ENCODE data around the gene ZNF296. TPM values are rescaled to one million over a fixed set of nuclear protein-coding genes. Genes with fewer than 3 reads are reported as not detected.

ZNF296 gene
- polyA plus RNA-seq, 1 donor (not counting 4 experiments of a cell fraction or from before 2014, with no cell fraction given) = 0.25 TPM

- no peaks in the 10 kb centered on the region for H3K9me3 ChIP-seq (ENCODE audit: control insufficient read depth, low read depth, low read length)
- H3K9me1 ChIP-seq (ENCODE audit: control insufficient read depth, extremely low read depth, insufficient read depth, low read length) = peaks cover 3% of the 10 kb centered on the region
- no peak overlapping the region for H3K27ac ChIP-seq (ENCODE audit: control insufficient read depth, insufficient read depth, low read length)
- TF ChIP-seq CTCF (optimal IDR thresholded peaks at IDR 0.05 in 1 of 3, IDR thresholded peaks at IDR 0.05 in 1 of 3, conservative IDR thresholded peaks at IDR 0.05 in 1 of 3; ENCODE audit: extremely low read depth in 1 of 3, insufficient read depth in 2 of 3, low read length in 3 of 3) (no peak), EZH2 (IDR thresholded peaks at IDR 0.05; ENCODE audit: low read length) (no peak)
- peaks cover 35% of the 10 kb centered on the region for H4K20me1 ChIP-seq (ENCODE audit: control insufficient read depth, extremely low read depth, insufficient read depth, low read length)
- FAIRE-seq = no peak
- no peak overlapping the region for H3K4me3 ChIP-seq (ENCODE audit: control insufficient read depth in 2 of 3, extremely low read depth in 1 of 3, insufficient read depth in 2 of 3, low read depth in 1 of 3, low read length in 3 of 3)
- peaks cover 7% of the 10 kb centered on the region for H3K4me1 ChIP-seq (ENCODE audit: control insufficient read depth, extremely low read depth, insufficient read depth, low read length)
- no peak overlapping the region for H3K4me2 ChIP-seq (ENCODE audit: control insufficient read depth, extremely low read depth, insufficient read depth, low read depth, low read length)
- H2AFZ ChIP-seq (ENCODE audit: control insufficient read depth, low read length) = no peak overlapping the region
- dilution Hi-C loops (cut with MboI; ENCODE audit: extremely low pct_ligation_motif_present, low sequenced_read_pairs) = no loop called here
- DNase-seq (ENCODE audit: low read depth, low spot score) = no peak
- peaks cover 54% of the 10 kb centered on the region for H3K79me2 ChIP-seq (ENCODE audit: control insufficient read depth, insufficient read depth, low read length)
- H3K36me3 ChIP-seq (ENCODE audit: control insufficient read depth in 2 of 2, extremely low read depth in 1 of 2, insufficient read depth in 2 of 2, low read length in 2 of 2) = peaks cover 0 to 4% of the 10 kb centered on the region in 2 experiments
- H3K27me3 ChIP-seq (ENCODE audit: control insufficient read depth, extremely low read depth, insufficient read depth, low read length) = no peaks in the 10 kb centered on the region
- H3K9ac ChIP-seq (ENCODE audit: control insufficient read depth, extremely low read depth, insufficient read depth, low read length) = no peak overlapping the region
Measured at GRCh38 chr19:45118106-45118505, 41.8 kb upstream of the ZNF296 start.

GRCh38 chr19:45117671-45118070 lies 41.4 kb upstream of the ZNF296 start:
- TF ChIP-seq EZH2 (IDR thresholded peaks at IDR 0.05; ENCODE audit: low read length) (no peak), CTCF (optimal IDR thresholded peaks at IDR 0.05 in 1 of 3, IDR thresholded peaks at IDR 0.05 in 1 of 3, conservative IDR thresholded peaks at IDR 0.05 in 1 of 3; ENCODE audit: extremely low read depth in 1 of 3, insufficient read depth in 2 of 3, low read length in 3 of 3) (no peak)
- peaks cover 2% of the 10 kb centered on the region for H3K4me1 ChIP-seq (ENCODE audit: control insufficient read depth, extremely low read depth, insufficient read depth, low read length)
- peaks cover 57% of the 10 kb centered on the region for H3K79me2 ChIP-seq (ENCODE audit: control insufficient read depth, insufficient read depth, low read length)
- H3K27me3 ChIP-seq (ENCODE audit: control insufficient read depth, extremely low read depth, insufficient read depth, low read length) = no peaks in the 10 kb centered on the region
- dilution Hi-C loops (cut with MboI; ENCODE audit: extremely low pct_ligation_motif_present, low sequenced_read_pairs) = no loop called here
- H3K4me3 ChIP-seq (ENCODE audit: control insufficient read depth in 2 of 3, extremely low read depth in 1 of 3, insufficient read depth in 2 of 3, low read depth in 1 of 3, low read length in 3 of 3) = no peak overlapping the region
- no peak overlapping the region for H3K4me2 ChIP-seq (ENCODE audit: control insufficient read depth, extremely low read depth, insufficient read depth, low read depth, low read length)
- peaks cover 34% of the 10 kb centered on the region for H4K20me1 ChIP-seq (ENCODE audit: control insufficient read depth, extremely low read depth, insufficient read depth, low read length)
- DNase-seq (ENCODE audit: low read depth, low spot score) (no peak), FAIRE-seq (no peak)
- peaks cover 3% of the 10 kb centered on the region for H3K9me1 ChIP-seq (ENCODE audit: control insufficient read depth, extremely low read depth, insufficient read depth, low read length)
- H3K9me3 ChIP-seq (ENCODE audit: control insufficient read depth, low read depth, low read length) = no peaks in the 10 kb centered on the region
- peaks cover 0 to 4% of the 10 kb centered on the region in 2 experiments for H3K36me3 ChIP-seq (ENCODE audit: control insufficient read depth in 2 of 2, extremely low read depth in 1 of 2, insufficient read depth in 2 of 2, low read length in 2 of 2)
- H2AFZ ChIP-seq (ENCODE audit: control insufficient read depth, low read length) = no peak overlapping the region
- H3K27ac ChIP-seq (ENCODE audit: control insufficient read depth, insufficient read depth, low read length) = no peak overlapping the region
- H3K9ac ChIP-seq (ENCODE audit: control insufficient read depth, extremely low read depth, insufficient read depth, low read length) = no peak overlapping the region

Measured in keratinocyte (primary cell).